GM18508 (cell line): Measurements from ENCODE around the gene CIAPIN1.
A peak's percentile ranks its signal among the peaks of the same experiment; 100 is the strongest.
"Not testable (repeated sequence)": the region's sequence is repeated elsewhere in the genome, so short reads cannot be mapped to it uniquely, and the experiment has no call there.

Experiments used
- ATAC-seq: cut with Tn5 transposase; IDR thresholded peaks from one replicate; pipeline ENCODE4 v1.9.1; 2021; ENCODE audit warnings: moderate number of reproducible peaks; ENCODE audit not compliant: insufficient read depth, unreplicated experiment

CIAPIN1 gene

DNA sequence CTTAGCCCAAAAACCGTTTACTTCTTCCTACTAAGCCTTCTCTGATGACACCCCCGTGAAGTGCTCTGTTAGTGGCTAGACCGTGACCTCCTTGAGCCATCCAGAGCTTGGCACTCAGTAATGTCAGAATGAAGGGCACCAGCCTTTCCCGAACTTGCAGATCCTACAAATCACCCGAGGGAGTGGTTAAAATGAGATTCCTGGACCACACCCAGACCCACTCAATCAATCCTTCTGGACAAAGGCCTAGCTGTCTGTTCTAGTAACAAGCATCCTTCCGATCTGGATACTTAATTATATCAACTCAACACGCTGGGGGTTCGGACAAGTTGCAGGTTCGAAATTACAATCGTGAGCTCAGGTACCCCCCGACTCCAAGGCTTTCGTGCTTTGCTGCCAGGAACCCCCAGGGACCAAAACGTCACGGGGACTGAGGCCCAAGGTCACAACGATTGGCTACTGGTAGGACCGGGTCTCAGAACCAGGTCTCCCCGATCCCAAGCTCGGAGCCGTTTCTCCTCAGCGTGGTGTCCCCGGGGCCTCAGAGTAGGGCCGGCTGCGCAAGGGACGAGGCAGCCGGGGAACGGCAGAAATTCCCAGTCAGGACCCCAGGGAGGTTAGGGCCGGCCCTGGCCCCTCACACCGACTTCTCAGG is 527 bp downstream of the CIAPIN1 start:
- ATAC-seq: peak; percentile 18

DNA sequence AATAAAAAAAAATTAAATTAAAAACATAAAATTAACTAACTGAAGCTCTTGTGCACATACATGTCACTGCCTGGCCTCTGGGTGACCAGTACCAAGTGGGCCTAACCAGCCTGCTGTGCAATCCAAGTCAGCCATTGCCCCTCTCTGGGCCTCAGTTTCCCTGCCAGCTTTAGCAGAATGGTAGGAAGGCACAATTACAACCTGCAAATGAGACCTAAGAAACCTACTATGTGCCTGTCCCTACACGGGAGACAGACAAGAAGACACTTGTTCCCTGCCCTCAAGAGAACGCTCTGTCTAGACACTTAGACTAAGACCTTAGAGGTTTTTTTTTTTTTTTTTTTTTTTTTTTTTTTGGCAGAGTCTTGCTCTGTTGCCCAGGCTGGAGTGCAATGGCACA is 1.7 kb downstream of the CIAPIN1 start:
- ATAC-seq: no peak

DNA sequence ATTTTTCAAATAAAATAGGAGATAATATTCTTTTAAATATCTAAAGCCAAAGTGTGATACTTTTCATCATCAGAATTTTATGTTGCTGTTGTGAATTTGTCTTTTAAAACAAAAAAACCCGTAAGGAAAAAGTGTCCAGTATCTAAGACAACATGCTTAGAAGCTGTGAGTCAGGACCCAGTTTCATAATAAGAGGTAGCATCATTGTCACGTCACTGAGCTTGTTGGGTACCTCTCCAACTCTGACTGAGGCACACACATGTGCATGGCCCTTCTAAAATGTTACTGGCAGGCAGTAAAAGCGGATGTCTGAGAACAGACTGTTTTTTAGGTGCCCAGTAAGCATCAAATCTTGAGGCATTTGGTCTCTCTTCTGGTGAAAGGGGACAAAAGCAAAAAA is 2.5 kb downstream of the CIAPIN1 start:
- no peak for ATAC-seq

DNA sequence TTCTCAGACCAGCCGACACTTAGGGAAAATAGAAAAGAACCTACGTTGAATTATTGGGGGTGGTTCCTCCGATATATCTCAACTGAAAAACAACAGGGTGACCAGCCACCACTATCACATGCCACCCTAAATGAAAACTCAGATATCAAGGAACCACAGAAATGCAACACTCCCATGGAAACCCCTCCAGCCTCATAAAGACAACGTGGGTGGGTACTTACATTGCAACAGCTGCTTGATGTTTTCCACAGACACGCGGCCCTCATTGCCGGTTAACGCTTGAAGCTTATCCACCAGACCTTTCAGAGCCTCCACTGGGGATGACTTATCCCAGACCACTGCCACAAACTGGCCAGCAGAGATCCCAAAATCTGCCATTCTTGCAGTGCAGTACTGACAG is 6.6 kb downstream of the CIAPIN1 start:
- ATAC-seq: not testable (repeated sequence)

DNA sequence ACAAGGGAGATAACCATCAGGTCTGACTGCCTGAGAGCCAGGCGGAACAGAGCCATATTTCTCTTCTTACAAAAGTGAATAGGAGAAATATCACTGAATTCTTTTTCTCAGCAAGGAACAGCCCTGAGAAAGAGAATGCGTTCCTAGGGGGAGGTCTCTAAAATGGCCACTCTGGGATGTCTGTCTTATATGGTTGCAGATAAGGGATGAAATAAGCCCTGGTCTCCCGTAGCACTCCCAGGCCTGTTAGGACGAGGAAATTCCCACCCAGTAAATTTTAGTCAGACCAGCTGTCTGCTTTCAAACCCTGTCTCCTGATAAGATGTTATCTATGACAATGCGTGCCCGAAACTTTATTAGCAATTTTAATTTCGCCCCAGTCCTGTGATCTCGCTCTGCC is 7.2 kb downstream of the CIAPIN1 start:
- not testable (repeated sequence) for ATAC-seq

DNA sequence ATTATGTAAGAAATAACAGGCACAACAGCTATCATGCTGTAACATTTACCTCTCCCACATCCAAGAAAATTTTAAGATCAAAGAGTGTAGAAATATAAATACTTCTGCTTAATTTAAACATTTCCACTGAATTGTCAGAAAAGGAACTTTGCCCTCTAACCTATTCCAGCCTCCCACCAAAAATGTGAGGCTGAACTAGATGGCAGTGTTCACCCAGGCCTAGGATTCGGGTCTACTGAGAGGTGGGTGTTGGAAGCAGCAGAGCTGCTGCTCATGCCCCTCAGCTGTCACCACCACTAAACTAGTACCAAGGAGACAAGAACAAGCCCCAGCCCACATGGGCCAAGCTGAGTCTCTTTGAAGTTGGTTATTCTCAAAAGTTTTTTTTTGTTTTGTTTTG is 11.3 kb downstream of the CIAPIN1 start:
- no peak for ATAC-seq

DNA sequence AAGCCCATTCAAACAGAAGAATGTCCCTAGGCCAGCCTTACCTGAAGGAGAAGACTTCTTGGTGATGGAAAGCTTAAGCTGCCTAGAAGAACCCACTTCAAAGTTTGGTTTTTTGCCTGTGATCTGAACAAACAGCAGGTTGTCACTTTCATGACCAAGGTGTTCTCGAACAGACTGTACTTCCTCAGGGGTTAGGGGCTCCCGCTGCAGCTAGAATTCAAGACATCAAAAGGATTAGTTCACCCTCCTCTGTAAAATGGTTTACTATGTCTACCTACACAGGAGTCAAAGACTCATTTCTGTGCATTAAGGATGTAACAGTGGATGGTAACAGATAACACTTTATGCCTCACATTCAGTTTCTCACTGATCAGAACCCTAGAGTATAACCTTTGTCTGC is 13.2 kb downstream of the CIAPIN1 start:
- ATAC-seq: no peak

DNA sequence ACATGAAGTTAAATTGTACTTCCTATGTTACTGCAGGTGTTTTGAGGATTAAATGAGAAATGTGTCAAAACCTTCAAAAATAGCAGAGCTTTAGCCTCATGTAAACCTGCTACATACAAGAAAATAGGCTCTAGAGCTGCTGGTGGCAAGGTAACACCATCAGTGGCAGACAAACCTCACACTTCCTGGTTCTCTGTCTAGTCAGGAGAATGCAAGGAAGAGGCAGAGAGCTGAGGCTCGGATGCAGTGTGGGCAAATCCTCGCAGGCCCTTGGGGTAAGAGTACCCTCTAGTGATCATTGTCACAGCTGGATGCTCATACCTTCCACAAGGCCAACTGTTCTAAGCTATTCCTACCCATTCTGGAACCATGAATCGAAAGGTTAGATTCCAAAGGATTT is 14.2 kb downstream of the CIAPIN1 start:
- ATAC-seq: no peak

DNA sequence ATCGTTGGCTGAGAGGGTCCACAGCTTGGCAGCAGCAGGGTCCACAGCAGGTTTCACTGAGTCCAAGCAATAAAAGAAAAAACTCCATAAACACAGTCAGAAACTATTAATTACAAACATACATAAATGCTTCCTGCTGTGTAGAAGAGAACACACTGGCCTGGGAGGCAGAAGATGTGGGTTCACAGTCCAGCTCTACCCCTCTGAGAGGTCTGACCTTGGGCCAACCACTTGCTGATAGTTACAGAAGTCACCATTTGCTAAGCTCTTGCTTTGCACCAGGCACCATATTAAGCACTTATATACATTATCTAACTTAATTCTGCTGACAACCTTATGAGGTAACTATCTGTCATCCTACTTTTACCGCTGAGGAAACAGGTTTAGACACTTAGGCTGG is 14.7 kb downstream of the CIAPIN1 start:
- ATAC-seq: no peak

DNA sequence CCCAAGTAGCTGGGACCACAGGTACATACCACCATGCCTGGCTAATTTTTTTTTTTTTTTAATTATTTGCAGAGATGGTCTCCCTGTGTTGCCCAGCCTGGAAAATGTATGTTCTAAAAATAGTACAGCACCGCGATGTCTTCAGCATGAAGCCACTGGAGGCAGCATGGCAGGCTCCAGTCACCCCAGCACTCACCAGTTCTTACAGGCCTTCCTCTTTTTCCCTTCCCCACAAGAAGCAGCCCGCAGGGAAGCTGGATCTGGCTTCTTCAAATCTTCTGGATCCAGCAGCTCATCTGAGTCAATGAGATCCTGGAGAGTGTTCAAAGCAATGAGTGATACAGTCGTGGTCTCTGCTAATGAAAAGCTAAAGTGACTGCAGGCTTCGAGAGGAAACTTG is 16.2 kb downstream of the CIAPIN1 start:
- no peak for ATAC-seq

DNA sequence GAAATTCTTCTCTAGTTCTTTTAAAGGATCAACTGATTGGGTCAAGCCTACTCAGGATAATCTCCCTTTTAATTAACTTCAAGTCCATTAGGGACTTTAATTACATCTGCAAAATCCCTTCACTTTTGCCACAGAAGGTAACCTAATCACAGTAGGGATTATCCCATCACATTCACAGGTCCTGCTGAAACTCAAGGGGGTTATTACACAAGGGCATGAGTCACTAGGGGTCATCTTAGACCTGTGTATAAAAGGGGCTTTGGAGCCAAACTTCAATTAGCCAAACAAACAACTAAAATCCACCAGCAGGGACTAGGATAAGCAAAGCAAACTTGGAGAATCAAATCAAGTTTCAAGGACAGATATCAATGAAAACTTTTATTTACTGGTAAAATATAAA is 19.4 kb downstream of the CIAPIN1 start:
- ATAC-seq: no peak

DNA sequence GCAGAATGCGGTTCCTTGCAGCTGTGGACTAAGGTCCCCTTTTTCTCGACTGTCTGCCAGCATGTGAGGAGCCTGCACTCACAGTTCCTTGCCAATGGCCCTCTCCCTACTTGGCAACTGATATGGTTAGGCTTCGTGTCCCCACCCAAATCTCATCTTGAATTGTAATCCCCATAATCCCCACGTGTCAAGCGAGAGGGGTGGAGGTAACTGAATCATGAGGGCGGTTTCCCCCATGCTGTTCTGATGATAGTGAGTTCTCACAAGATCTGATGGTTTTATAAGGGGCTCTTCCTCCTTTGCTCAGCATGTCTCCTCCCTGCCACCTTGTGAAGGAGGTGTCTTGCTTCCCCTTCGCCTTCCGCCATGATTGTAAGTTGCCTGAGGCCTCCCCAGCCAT is 19.9 kb downstream of the CIAPIN1 start:
- no peak for ATAC-seq

DNA sequence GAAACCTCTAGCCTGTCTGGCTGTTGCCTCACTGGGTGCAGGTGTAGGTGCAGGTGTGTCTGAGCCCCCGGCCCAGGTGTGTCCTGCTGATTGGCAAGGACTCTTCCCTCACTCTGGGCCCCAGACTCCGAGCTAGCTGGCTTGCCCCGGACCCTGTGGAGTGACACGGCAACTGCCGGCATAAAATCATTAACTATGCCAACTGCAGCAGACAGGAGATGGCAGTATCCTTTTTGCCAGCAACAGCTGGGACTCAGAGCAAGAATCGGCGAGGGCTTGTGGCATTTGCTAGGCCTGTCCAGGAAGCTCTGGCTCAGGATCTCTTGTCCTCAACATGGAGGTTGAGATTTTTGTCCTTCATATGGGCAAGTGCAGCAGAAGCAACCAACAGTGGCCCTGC is 20.8 kb downstream of the CIAPIN1 start:
- ATAC-seq: no peak

DNA sequence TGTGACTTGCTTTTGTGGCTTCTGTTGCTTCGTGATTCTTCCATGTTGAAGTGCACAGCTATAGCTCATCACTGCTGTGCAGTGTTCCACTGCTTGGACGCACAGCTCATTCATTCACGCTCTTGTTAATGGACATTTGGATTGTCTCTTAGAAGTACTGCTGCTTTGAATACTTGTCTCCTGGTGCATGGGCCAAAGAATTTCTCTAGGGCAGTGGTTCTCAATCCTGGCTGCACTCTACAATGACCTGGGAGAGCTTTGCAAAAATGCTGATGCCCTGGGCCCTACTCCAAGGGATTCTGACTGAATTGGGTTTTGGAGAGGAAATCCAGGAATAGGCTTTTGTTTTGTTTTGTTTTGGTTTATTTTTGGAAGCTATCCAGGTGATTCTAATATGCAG is 22.6 kb downstream of the CIAPIN1 start:
- ATAC-seq: no peak

DNA sequence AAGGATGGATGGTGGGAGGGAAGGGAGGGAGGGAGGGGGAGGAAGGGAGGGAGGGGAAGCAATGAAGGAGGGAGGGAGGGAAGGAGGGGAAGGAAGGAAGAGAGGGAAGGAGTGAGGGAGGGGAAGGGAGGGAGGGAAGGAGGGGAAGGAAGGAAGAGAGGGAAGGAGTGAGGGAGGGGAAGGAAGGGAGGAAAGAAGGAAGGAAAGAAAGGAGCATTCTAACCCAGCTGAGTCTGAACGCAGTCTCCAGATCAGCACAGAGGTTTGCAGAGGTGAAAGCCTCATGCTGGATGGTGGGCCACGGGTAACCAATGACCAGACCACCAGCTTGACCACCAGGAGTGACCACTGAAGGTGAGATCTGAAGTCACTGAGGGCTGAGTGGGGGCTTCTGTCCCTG is 24.0 kb downstream of the CIAPIN1 start:
- no peak for ATAC-seq

DNA sequence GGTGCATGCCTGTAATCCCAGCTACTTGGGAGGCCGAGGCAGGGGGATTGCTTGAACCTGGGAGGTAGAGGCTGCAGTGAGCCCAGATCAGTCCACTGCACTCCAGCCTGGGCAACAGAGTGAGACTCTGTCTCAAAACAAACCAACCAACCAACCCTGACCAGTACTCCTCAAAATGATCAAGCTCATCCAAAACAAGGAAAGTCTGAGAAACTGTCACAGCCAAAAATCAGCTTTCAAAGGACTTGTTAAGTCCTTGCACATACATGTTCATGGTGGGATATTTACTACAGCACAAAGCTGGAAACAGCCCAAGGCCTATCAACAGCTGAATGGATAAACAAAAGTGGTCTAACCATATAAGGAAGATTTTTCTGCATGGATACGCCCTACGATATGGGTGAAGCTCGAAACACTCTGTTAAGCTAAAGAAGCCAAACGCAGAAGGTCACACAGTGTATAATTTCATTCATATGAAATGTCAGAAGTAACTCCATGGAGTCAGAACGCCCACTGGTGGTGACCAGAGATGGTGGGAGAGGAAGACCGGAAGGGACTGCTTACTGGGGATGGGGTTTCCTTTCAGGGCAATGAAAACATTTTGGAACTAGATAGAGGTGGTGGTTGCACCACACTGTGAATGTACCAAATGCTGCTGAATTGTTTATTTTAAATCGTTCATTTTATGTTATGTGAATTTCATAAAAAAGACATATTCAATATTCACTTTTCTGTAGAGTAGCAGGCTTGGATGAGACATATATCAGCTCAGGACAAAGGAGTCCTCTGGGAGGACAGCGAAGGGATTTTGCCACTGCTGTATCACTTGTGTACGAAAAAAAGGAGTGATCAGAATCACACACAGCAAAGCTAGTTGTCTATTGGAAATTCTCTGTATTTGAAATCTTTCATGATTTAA is 24.9 kb downstream of the CIAPIN1 start:
- no peak for ATAC-seq

DNA sequence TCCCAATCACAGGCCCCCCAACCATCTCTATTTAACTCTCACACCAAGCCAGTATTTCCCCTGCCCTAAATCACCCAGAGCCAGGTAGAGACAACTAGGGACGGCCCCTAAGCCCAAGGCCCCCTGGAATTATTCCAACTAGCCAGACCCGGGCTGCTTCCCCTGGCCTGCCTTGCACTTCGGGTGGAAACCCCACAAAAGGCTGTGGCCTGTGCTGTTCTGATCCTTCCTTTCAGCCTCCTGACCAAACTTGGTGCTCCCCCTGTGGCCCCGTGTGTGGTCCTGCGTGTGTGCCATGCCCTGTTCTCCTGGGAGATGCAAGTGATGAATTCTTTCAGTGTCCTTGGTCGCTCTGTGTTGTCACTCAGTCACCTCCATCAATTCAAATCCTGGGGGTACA is 27.7 kb downstream of the CIAPIN1 start:
- no peak for ATAC-seq

DNA sequence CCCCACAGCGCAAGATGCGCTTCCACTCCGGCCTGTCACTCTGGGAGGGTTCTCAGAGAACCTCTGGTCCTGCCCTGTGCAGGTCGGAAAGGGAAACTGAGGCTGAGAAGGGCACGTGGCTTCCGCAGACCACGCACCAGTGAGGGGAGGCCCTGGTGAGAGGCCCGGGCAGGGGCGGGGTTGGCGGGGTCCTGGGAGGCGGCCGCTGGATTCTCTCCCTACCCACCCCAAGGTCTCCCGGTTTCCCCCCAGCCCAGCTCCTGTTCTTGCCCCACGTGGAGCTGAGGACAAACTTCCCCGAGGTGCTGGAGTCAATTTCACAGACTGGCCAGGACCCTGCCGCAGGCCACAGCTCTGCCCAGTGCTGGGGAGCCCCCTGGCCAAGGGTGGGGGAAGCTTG is 31.1 kb downstream of the CIAPIN1 start:
- ATAC-seq: no peak

DNA sequence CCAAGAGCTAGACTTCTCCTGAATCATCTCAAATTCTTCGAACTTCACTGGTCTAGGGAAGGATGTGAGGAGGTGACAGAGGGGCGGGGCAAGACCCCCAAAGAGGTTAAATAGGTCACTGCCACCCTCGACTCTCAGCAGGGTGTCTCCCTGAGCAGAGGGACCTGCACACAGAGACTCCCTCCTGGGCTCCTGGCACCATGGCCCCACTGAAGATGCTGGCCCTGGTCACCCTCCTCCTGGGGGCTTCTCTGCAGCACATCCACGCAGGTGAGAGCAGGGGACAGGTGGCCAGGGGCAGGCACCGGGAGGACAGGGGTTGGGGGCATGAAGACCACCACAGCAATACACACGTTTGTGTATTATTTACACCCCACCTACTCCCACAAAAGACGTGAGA is 33.5 kb downstream of the CIAPIN1 start:
- ATAC-seq: no peak

DNA sequence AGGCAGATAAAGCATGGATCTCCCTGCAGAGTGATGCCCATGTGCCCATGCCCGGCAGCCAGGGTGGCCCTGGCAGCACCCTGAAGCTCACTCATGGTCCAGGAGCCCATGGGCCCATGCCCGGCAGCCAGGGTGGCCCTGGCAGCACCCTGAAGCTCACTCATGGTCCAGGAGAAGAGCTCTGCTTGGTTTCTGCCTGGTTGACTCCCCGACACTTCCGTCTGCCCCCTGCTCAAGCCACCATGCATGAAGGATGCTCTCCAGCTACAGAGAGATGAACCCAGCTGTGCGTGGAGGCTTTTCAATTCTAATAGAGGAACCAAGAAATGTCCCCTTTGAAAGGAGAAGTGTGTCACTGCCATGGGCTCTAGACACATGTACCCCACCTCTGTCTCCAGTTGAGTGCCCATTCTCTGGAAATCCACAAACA is 33.9 kb downstream of the CIAPIN1 start:
- no peak for ATAC-seq

DNA sequence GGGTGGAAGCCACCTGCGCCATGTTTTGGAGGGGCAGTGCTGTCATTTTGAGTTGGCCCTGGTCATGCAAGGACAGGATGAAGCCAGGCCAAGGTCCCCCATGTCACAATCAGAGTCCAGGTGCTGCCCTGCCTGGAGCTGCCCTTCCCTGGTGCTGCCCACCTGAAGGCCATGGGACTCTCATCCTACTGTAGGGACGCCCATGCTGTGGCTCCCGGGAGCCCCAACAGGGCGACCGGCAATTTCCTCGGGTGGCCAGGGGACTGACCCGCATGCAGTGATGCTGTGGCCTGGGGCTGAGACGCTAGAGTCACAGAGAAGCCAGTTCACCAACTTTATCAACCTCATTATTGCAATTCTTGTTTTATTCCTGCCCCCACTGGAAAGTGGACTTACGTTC is 34.6 kb downstream of the CIAPIN1 start:
- ATAC-seq: no peak
